K562 (cell line): ENCODE measurements around the gene CDKN2D. TPM values are rescaled to one million over a fixed set of nuclear protein-coding genes. Genes with fewer than 3 reads are reported as not detected.

Source experiments
- CTBP1 ChIP-seq: fragments of 450-650 bp; IDR thresholded peaks from 2 replicates; pipeline ENCODE4 v1.6.1; 2016; ENCODE audit warnings: borderline replicate concordance
- DDX20 ChIP-seq: fragments of 450-650 bp; IDR thresholded peaks from 2 replicates; pipeline ENCODE4 v1.6.1; 2016; ENCODE audit warnings: missing genetic modification characterization, low read depth, mild to moderate bottlenecking, missing compliant biosample characterization, moderate library complexity
- FOXJ3 ChIP-seq: sonication (generic); formaldehyde crosslinking; IDR thresholded peaks from 2 replicates; pipeline ENCODE4 v1.4.0; 2020; ENCODE audit warnings: mild to moderate bottlenecking, missing genetic modification reagents
- KLF6 ChIP-seq: fragments of 250-450 bp; sonication (Bioruptor Pico); IDR thresholded peaks from 2 replicates; pipeline ENCODE4 v1.4.0; 2020; ENCODE audit warnings: mild to moderate bottlenecking, moderate library complexity, borderline replicate concordance
- NCOA2 ChIP-seq, 2 experiments: fragments of 450-650 bp; IDR thresholded peaks; 2 replicates each; pipeline ENCODE4 v1.6.1; 2018; ENCODE audit warnings: mild to moderate bottlenecking in 2 of 2, moderate library complexity in 1 of 2; ENCODE audit not compliant: partially characterized antibody in 2 of 2
- PHB2 ChIP-seq: fragments of 450-650 bp; IDR thresholded peaks from 2 replicates; pipeline ENCODE4 v1.6.1; 2017; ENCODE audit warnings: low read depth
- PHF8 ChIP-seq: fragments of 200-600 bp; sonication (generic); IDR thresholded peaks from 2 replicates; pipeline ENCODE4 v1.6.1; 2012; ENCODE audit warnings: mixed run types, mild to moderate bottlenecking, inconsistent platforms, low read length, moderate library complexity, borderline replicate concordance
- POLR2AphosphoS2 ChIP-seq: IDR thresholded peaks from 2 replicates; pipeline ENCODE4 v1.6.1; 2012; ENCODE audit warnings: low read length, improper control_type of control experiment
- RCOR1 ChIP-seq, 2 experiments: IDR thresholded peaks; 2 replicates each; pipeline ENCODE4 v1.6.1; 2012; ENCODE audit warnings: low read depth in 2 of 2, low read length in 2 of 2, borderline replicate concordance in 1 of 2, improper control_type of control experiment in 1 of 2
- RFX1 ChIP-seq: fragments of 450-650 bp; IDR thresholded peaks from 2 replicates; pipeline ENCODE4 v1.6.1; 2016; ENCODE audit warnings: mild to moderate bottlenecking, moderate library complexity
- TAF1 ChIP-seq: IDR thresholded peaks from 2 replicates; pipeline ENCODE4 v1.6.1; 2011; ENCODE audit warnings: mild to moderate bottlenecking, low read length, moderate library complexity; ENCODE audit not compliant: insufficient read depth, control insufficient read depth, severe bottlenecking; ENCODE audit errors: extremely low read depth
- ZBTB33 ChIP-seq: sonication (generic); formaldehyde crosslinking; IDR thresholded peaks from 2 replicates; pipeline ENCODE4 v1.8.1; 2023; ENCODE audit warnings: mild to moderate bottlenecking, missing genetic modification reagents
- ZNF239 ChIP-seq: fragments of 250-450 bp; sonication (Bioruptor Pico); IDR thresholded peaks from 2 replicates; pipeline ENCODE4 v1.4.0; 2020; ENCODE audit warnings: mild to moderate bottlenecking
- ZNF79 ChIP-seq: fragments of 250-450 bp; sonication (Bioruptor Pico); IDR thresholded peaks from 2 replicates; pipeline ENCODE4 v1.4.0; 2020; ENCODE audit warnings: low read depth, mild to moderate bottlenecking, moderate library complexity
- polyA plus RNA-seq, 8 experiments: library from polyadenylated mRNA; depleted of rRNA in 4 of 8; stranded (reverse) in 5 of 8; unstranded in 3 of 8; fragments of >200 nt; fragmentation: Nextera tagmentation in 2 of 8; fragmentation: Illumina TruSeq in 1 of 8; extraction: Ambion mirVana in 2 of 8; extraction: Trizol in 1 of 8; gene quantifications; 2 replicates each; pipeline versions ENCODE4 v1.2.1 to v1.2.3, GENCODE V29; 2011 to 2014; ENCODE audit warnings: inconsistent platforms in 1 of 8, missing spikeins in 1 of 8
- total RNA-seq, 7 experiments: library from RNA; depleted of rRNA in 6 of 7; stranded (reverse); fragments of >200 nt in 6 of 7; fragmentation: Illumina TruSeq in 2 of 7; extraction: Trizol in 2 of 7; gene quantifications; 2 replicates each; pipeline versions ENCODE4 v1.2.1 to v1.2.3, GENCODE V29; 2011 to 2021; ENCODE audit warnings: low replicate concordance in 1 of 7
- TF ChIP-seq, protein P1 (sequence below), 3 experiments: IDR thresholded peaks in 2 of 3; conservative IDR thresholded peaks in 1 of 3; 2 replicates each; pipeline ENCODE4 v1.5.1; 2011 to 2012; ENCODE audit warnings: low read length in 3 of 3, mild to moderate bottlenecking in 3 of 3, control low read depth in 2 of 3, improper control_type of control experiment in 1 of 3, inconsistent platforms in 1 of 3, low read depth in 1 of 3, mixed read lengths in 1 of 3, moderate library complexity in 1 of 3; ENCODE audit not compliant: insufficient read depth in 2 of 3
- TF ChIP-seq, protein P2 (sequence below): fragments of 450-650 bp; conservative IDR thresholded peaks from 2 replicates; pipeline ENCODE4 v1.6.1; 2016; ENCODE audit warnings: missing genetic modification characterization, low read depth, mild to moderate bottlenecking, missing compliant biosample characterization, moderate library complexity
- TF ChIP-seq, protein P3 (sequence below): fragments of 450-650 bp; IDR thresholded peaks from 2 replicates; pipeline ENCODE4 v1.6.1; 2016; ENCODE audit warnings: mild to moderate bottlenecking

The CDKN2D gene
- total and polyA plus RNA-seq, 9 of the 15 experiments (the other 6 are each of a cell fraction or from before 2014, with no cell fraction given) = 0.41 to 8.2 (median 3.7) TPM

- TF ChIP-seq, protein P1, sequence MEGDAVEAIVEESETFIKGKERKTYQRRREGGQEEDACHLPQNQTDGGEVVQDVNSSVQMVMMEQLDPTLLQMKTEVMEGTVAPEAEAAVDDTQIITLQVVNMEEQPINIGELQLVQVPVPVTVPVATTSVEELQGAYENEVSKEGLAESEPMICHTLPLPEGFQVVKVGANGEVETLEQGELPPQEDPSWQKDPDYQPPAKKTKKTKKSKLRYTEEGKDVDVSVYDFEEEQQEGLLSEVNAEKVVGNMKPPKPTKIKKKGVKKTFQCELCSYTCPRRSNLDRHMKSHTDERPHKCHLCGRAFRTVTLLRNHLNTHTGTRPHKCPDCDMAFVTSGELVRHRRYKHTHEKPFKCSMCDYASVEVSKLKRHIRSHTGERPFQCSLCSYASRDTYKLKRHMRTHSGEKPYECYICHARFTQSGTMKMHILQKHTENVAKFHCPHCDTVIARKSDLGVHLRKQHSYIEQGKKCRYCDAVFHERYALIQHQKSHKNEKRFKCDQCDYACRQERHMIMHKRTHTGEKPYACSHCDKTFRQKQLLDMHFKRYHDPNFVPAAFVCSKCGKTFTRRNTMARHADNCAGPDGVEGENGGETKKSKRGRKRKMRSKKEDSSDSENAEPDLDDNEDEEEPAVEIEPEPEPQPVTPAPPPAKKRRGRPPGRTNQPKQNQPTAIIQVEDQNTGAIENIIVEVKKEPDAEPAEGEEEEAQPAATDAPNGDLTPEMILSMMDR (IDR thresholded peaks at IDR 0.05 in 2 of 3, conservative IDR thresholded peaks at IDR 0.05 in 1 of 3; ENCODE audit: insufficient read depth in 2 of 3, low read depth in 1 of 3, low read length in 3 of 3) = no peak
- TF ChIP-seq ZNF79 (no peak), PHB2 (peak; percentile 66; the same call in 1 of the 2 replicates), DDX20 (no peak), ZBTB33 (CRISPR knock-in tag) (peak; percentile 38), NCOA2 (IDR thresholded peaks at IDR 0.05; ENCODE audit: partially characterized antibody in 2 of 2) (no peak), PHF8 (peak; percentile 85; the same call in 1 of the 2 replicates), RCOR1 (IDR thresholded peaks at IDR 0.05; ENCODE audit: borderline replicate concordance in 1 of 2, low read depth in 2 of 2, low read length in 2 of 2) (peak; percentile 14 to 82; a peak in 3 of 4 replicates), CTBP1 (peak; percentile 75; the same call in 1 of the 2 replicates), RFX1 (no peak), KLF6 (no peak), POLR2AphosphoS2 (no peak), TAF1 (peak; percentile 94), ZNF239 (CRISPR knock-in tag) (no peak), FOXJ3 (CRISPR knock-in tag) (no peak)
- TF ChIP-seq, protein P2, sequence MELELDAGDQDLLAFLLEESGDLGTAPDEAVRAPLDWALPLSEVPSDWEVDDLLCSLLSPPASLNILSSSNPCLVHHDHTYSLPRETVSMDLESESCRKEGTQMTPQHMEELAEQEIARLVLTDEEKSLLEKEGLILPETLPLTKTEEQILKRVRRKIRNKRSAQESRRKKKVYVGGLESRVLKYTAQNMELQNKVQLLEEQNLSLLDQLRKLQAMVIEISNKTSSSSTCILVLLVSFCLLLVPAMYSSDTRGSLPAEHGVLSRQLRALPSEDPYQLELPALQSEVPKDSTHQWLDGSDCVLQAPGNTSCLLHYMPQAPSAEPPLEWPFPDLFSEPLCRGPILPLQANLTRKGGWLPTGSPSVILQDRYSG (tag) = no peak
- TF ChIP-seq, protein P3, sequence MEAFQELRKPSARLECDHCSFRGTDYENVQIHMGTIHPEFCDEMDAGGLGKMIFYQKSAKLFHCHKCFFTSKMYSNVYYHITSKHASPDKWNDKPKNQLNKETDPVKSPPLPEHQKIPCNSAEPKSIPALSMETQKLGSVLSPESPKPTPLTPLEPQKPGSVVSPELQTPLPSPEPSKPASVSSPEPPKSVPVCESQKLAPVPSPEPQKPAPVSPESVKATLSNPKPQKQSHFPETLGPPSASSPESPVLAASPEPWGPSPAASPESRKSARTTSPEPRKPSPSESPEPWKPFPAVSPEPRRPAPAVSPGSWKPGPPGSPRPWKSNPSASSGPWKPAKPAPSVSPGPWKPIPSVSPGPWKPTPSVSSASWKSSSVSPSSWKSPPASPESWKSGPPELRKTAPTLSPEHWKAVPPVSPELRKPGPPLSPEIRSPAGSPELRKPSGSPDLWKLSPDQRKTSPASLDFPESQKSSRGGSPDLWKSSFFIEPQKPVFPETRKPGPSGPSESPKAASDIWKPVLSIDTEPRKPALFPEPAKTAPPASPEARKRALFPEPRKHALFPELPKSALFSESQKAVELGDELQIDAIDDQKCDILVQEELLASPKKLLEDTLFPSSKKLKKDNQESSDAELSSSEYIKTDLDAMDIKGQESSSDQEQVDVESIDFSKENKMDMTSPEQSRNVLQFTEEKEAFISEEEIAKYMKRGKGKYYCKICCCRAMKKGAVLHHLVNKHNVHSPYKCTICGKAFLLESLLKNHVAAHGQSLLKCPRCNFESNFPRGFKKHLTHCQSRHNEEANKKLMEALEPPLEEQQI = peak; percentile 14; the same call in 1 of the 2 replicates
Measured at GRCh38 chr19:10543420-10544241, 25.1 kb downstream of the CDKN2D start, which contains the start of gene ATG4D (continued).
